WERI-Rb-1 (cell line): ENCODE data around the gene ETF1.

Experiments
- DNase-seq: peaks from one replicate; pipeline ENCODE4 v3.0.0-alpha.2; 2020
- H3K27ac ChIP-seq: fragments of 250-450 bp; sonication (Bioruptor Pico); 2 replicates; pipeline ENCODE4 v1.5.1; 2020; ENCODE audit warnings: mild to moderate bottlenecking, moderate library complexity
- H3K27me3 ChIP-seq: fragments of 250-450 bp; sonication (Bioruptor Pico); 2 replicates; pipeline ENCODE4 v1.5.1; 2021; ENCODE audit warnings: mild to moderate bottlenecking, low read depth, moderate library complexity; ENCODE audit not compliant: insufficient read depth, severe bottlenecking
- H3K36me3 ChIP-seq: fragments of 250-450 bp; sonication (Bioruptor Pico); 2 replicates; pipeline ENCODE4 v1.5.1; 2020; ENCODE audit warnings: mild to moderate bottlenecking, moderate library complexity
- H3K4me3 ChIP-seq: 2 replicates; pipeline ENCODE4 v1.5.1; 2011; ENCODE audit warnings: low read depth, mild to moderate bottlenecking, control low read depth, low read length
- H3K9me3 ChIP-seq: fragments of 250-450 bp; sonication (Bioruptor Pico); 2 replicates; pipeline ENCODE4 v1.5.1; 2021; ENCODE audit warnings: mild to moderate bottlenecking, moderate library complexity; ENCODE audit not compliant: severe bottlenecking
- TF ChIP-seq, protein P1 (sequence below): IDR thresholded peaks from 2 replicates; pipeline ENCODE4 v1.5.1; 2011; ENCODE audit warnings: low read depth, mild to moderate bottlenecking, control low read depth, inconsistent platforms, low read length

ETF1 gene

DNA sequence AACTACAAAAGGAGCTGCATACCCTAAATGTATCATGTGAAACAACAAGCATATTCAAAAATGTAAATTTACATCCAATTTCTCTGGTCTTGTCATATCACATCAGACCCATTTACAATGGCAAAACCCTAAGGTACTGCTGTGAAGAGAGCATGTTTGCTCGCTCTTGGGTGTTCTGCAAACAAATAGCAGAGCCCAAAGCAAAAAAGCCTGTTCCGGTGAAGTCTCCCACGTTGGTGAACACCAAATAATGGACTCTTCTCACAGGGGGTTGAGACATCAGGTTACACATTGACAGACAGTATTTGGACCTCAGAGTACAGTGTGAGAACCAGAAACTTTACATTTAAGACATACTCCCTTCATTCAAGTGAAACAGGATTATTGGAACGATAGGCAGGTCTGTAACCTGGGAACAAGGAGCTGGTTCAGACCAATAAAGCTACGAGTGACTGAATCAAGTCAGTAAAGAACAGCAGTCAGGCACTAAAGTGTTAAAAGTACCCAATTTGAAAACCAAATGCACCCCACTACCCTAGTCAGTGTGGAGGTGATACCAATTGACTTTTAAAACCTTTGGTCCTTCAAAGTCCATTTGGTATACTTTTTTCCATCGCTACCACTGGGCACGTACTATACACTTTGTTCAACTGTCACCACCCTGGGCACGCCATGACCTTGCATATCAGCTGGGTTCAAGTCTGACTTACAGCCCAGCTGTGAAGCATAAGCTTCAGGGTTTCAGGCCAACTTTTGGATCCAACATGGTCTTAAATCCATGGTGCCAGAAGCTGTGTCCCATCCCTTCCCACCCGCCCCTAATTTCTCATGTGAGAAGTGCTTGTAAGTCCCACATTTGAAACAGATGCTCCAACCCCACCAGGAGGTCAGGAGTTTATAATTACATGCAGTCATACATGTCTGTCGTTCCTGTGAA is 36.4 kb downstream of the ETF1 start:
- Histone ChIP-seq H3K27me3 (no peaks in the 10 kb centered on the region), H3K36me3 (peaks cover 35% of the 10 kb centered on the region), H3K4me3 (no peak overlapping the region), H3K27ac (no peak overlapping the region), H3K9me3 (no peaks in the 10 kb centered on the region)
- TF ChIP-seq, protein P1, sequence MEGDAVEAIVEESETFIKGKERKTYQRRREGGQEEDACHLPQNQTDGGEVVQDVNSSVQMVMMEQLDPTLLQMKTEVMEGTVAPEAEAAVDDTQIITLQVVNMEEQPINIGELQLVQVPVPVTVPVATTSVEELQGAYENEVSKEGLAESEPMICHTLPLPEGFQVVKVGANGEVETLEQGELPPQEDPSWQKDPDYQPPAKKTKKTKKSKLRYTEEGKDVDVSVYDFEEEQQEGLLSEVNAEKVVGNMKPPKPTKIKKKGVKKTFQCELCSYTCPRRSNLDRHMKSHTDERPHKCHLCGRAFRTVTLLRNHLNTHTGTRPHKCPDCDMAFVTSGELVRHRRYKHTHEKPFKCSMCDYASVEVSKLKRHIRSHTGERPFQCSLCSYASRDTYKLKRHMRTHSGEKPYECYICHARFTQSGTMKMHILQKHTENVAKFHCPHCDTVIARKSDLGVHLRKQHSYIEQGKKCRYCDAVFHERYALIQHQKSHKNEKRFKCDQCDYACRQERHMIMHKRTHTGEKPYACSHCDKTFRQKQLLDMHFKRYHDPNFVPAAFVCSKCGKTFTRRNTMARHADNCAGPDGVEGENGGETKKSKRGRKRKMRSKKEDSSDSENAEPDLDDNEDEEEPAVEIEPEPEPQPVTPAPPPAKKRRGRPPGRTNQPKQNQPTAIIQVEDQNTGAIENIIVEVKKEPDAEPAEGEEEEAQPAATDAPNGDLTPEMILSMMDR: no peak
- no peak for DNase-seq

DNA sequence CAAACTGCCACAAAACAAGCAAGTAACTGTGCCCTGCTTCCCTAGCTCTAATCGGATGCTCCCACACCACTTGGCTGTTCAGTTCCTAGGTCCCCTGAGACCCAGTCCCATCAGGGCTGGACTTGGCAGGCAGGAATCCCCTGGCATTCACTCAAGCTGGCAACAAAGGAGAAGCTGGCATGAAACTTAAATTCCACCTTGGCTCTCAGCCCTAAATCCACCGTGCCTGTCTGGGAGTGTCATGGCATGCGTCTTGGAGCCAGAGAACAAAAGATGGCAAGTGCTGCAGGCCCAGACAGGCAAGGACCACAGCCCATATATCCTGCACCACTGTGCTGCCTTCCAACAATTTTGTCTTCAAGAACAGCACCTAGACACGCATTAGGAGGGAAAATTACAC is 38.2 kb downstream of the ETF1 start:
- H3K9me3 ChIP-seq: no peaks in the 10 kb centered on the region

DNA sequence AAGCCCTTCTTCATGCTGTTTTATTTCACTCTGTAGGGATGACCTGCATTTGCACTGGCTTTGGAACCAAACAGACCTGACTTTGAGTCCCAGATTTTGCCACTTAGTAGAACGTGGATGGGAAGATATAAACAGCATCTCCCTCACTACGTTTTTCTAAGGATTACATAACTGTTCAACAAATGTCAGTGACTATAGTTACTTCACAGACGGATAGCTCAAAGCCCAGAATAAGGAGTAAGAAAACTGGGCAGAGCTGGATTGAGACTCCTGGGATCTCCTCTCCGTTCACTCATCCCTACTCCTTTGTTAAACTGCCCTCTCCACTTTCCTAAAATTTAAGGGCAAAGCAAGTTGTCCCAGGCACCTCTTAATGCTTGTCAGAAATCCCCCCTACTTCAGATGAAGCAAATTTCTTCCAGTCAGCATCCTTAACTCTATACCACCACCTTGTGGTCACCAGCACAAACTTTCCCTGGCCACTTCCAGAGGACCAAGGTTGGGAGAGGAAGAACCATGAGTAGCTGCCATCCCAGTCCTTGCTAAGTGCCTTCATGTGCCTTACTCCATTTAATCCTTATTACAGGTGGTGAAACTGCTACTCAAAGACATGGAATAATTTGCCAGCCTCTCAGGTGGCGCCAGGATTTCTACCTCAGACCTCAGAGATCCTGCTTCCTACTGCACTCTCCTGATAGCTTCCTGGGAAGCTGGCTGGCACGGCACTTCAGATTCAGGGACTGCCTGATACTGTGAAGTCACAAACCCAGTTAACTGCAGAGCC is 39.4 kb downstream of the ETF1 start:
- H3K27me3 ChIP-seq: no peaks in the 10 kb centered on the region
- no peak overlapping the region for H3K4me3 ChIP-seq
- TF ChIP-seq, protein P1: peak; percentile 72
- peak; percentile 49 for DNase-seq
- peaks cover 12% of the 10 kb centered on the region for H3K36me3 ChIP-seq
- H3K9me3 ChIP-seq: no peaks in the 10 kb centered on the region
- H3K27ac ChIP-seq: no peak overlapping the region

More for the DNA sequence above, 38.2 kb downstream of the ETF1 start:
- peaks cover 21% of the 10 kb centered on the region for H3K36me3 ChIP-seq
- H3K4me3 ChIP-seq: no peak overlapping the region
- DNase-seq: no peak
- TF ChIP-seq, protein P1: no peak
- H3K27ac ChIP-seq: no peak overlapping the region; the same call in 1 of the 2 replicates
- no peaks in the 10 kb centered on the region for H3K27me3 ChIP-seq

DNA sequence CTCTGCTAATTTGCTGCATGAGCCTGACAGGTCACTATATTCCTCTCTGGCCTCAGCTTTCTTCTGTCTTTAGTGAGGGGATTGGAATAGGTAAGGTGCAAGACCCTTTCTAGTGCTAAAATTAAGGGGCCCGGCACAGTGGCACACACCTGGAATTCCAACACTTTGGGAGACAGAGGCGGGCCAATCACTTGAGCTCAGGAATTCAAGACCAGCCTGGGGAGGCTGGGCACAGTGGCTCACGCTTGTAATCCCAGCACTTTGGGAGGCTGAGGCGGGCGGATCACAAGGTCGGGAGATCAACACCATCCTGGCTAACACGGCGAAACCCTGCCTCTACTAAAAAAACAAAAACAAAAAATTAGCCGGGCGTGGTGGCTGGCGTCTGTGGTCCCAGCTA is 40.5 kb downstream of the ETF1 start:
- Histone ChIP-seq H3K9me3 (no peaks in the 10 kb centered on the region), H3K27ac (no peak overlapping the region), H3K36me3 (peaks cover 2% of the 10 kb centered on the region; the same call in 1 of the 2 replicates), H3K4me3 (no peak overlapping the region), H3K27me3 (no peaks in the 10 kb centered on the region)
- TF ChIP-seq, protein P1: no peak
- DNase-seq: no peak

DNA sequence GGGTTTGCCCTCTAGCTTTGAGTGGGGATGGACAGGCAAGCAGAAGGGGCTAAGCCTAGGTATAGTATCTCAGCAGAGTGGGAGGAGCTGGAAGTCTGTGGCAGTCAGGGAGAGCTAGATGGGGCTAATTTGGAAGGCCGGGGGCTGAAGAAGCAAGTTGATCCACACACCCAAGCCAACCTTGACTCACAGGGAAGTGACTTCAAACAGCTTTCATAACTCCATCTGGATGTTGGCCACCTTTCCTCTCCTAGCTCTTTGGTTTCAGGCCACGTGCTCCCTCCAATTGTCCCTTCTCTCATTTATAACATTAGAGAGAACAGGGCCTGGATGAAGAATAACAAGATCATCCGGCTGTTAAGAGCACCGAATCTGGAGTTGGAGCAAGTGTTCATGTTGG is 40.9 kb downstream of the ETF1 start:
- no peak overlapping the region for H3K27ac ChIP-seq
- H3K27me3 ChIP-seq: no peaks in the 10 kb centered on the region
- TF ChIP-seq, protein P1: no peak
- H3K9me3 ChIP-seq: no peaks in the 10 kb centered on the region
- no peak for DNase-seq
- no peaks in the 10 kb centered on the region for H3K36me3 ChIP-seq
- H3K4me3 ChIP-seq: no peak overlapping the region
